Cardiac muscle cell (in vitro differentiated cells and primary cell): ENCODE results near the gene TRABD. TPM values are rescaled to one million over a fixed set of nuclear protein-coding genes. Genes with fewer than 3 reads are reported as not detected.
"Not testable (repeated sequence)": the region's sequence is repeated elsewhere in the genome, so short reads cannot be mapped to it uniquely, and the experiment has no call there.

Source experiments
- DNase-seq, 2 donors: peaks; one replicate each; pipeline versions ENCODE4 v3.0.0 to v3.0.0-alpha.2; 2010 to 2017; ENCODE audit warnings: low read depth in 1 of 2, low spot score in 1 of 2
- H3K27ac ChIP-seq: fragments of 200-600 bp; sonication (generic); 2 replicates; pipeline ENCODE4 v1.5.1; 2016
- H3K27me3 ChIP-seq: fragments of 200-600 bp; sonication (generic); 2 replicates; pipeline ENCODE4 v1.6.0; 2016; ENCODE audit warnings: control low read depth
- H3K36me3 ChIP-seq: fragments of 200-600 bp; sonication (generic); 2 replicates; pipeline ENCODE4 v1.5.1; 2016; ENCODE audit warnings: control low read depth
- H3K4me1 ChIP-seq: fragments of 200-600 bp; sonication (generic); 2 replicates; pipeline ENCODE4 v1.8.1; 2017; ENCODE audit warnings: low read depth, mild to moderate bottlenecking, mixed run types
- H3K4me3 ChIP-seq: fragments of 200-600 bp; sonication (generic); 2 replicates; pipeline ENCODE4 v1.5.1; 2016; ENCODE audit warnings: mild to moderate bottlenecking
- H3K9me3 ChIP-seq: fragments of 200-600 bp; sonication (generic); 2 replicates; pipeline ENCODE4 v1.5.1; 2017; ENCODE audit warnings: low read depth, mild to moderate bottlenecking, control low read depth
- CTCF ChIP-seq: IDR thresholded peaks from 2 replicates; pipeline ENCODE4 v1.5.1; 2012; ENCODE audit warnings: low read depth, mild to moderate bottlenecking, low read length
- polyA plus RNA-seq: library from polyadenylated mRNA; unstranded; fragments of >200 nt; fragmentation: Nextera tagmentation; extraction: Ambion mirVana; gene quantifications from 2 replicates; pipeline ENCODE4 v1.2.1, GENCODE V29; 2016
- total RNA-seq: library from RNA; depleted of rRNA; stranded (reverse); fragments of >200 nt; gene quantifications from 2 replicates; pipeline ENCODE4 v1.2.3, GENCODE V29; 2016

The TRABD gene
- total and polyA plus RNA-seq, 2 experiments from 2014 or later = 50.7 to 59.6 TPM

GRCh38 chr22:50145721-50146438, 39.8 kb upstream of the TRABD start:
- H3K27me3 ChIP-seq = no peaks in the 10 kb centered on the region
- TF ChIP-seq CTCF = no peak

GRCh38 chr22:50146439-50147238, 39.1 kb upstream of the TRABD start:
- Histone ChIP-seq H3K4me1 (peaks cover 25% of the 10 kb centered on the region), H3K27me3 (no peaks in the 10 kb centered on the region), H3K27ac (peak overlapping the region; percentile 47), H3K36me3 (no peaks in the 10 kb centered on the region), H3K4me3 (no peak overlapping the region), H3K9me3 (no peaks in the 10 kb centered on the region)
- peak; percentile 58 to 83 for DNase-seq
- peak; percentile 93 for TF ChIP-seq CTCF

More at GRCh38 chr22:50145721-50146438, 39.8 kb upstream of the TRABD start:
- Histone ChIP-seq H3K4me1 (peaks cover 25% of the 10 kb centered on the region), H3K27ac (peak overlapping the region; percentile 47), H3K9me3 (no peaks in the 10 kb centered on the region), H3K36me3 (no peaks in the 10 kb centered on the region), H3K4me3 (no peak overlapping the region)
- DNase-seq = peak in 1 of 2 donors; percentile 24

GRCh38 chr22:50147258-50148165, 38.2 kb upstream of the TRABD start:
- not testable (repeated sequence) for H3K4me3 ChIP-seq, H3K27ac ChIP-seq, H3K9me3 ChIP-seq, DNase-seq, H3K36me3 ChIP-seq, H3K27me3 ChIP-seq
- H3K4me1 ChIP-seq = peaks cover 25% of the 10 kb centered on the region

GRCh38 chr22:50148166-50148500, 37.6 kb upstream of the TRABD start:
- no peaks in the 10 kb centered on the region for H3K9me3 ChIP-seq
- no peaks in the 10 kb centered on the region for H3K36me3 ChIP-seq
- DNase-seq = no peak
- no peaks in the 10 kb centered on the region for H3K27me3 ChIP-seq
- H3K27ac ChIP-seq = no peak overlapping the region
- no peak overlapping the region for H3K4me3 ChIP-seq
- peaks cover 22% of the 10 kb centered on the region for H3K4me1 ChIP-seq
- TF ChIP-seq CTCF = no peak

- peak; percentile 79 for TF ChIP-seq CTCF
- no peaks in the 10 kb centered on the region for H3K9me3 ChIP-seq
- no peaks in the 10 kb centered on the region for H3K27me3 ChIP-seq
- peak; percentile 52 to 80 for DNase-seq
- peaks cover 22% of the 10 kb centered on the region for H3K4me1 ChIP-seq
- H3K27ac ChIP-seq = no peak overlapping the region
- no peaks in the 10 kb centered on the region for H3K36me3 ChIP-seq
- no peak overlapping the region for H3K4me3 ChIP-seq
Measured at GRCh38 chr22:50148991-50149721, 36.6 kb upstream of the TRABD start.
